ENCODE results near the gene RASGRP2. TPM values are rescaled to one million over a fixed set of nuclear protein-coding genes. Genes with fewer than 3 reads are reported as not detected.

RASGRP2 gene
- total and polyA plus RNA-seq, 2 donors (not counting 3 experiments of a cell fraction or from before 2014, with no cell fraction given) = 1.2 to 2.3 TPM

DNA sequence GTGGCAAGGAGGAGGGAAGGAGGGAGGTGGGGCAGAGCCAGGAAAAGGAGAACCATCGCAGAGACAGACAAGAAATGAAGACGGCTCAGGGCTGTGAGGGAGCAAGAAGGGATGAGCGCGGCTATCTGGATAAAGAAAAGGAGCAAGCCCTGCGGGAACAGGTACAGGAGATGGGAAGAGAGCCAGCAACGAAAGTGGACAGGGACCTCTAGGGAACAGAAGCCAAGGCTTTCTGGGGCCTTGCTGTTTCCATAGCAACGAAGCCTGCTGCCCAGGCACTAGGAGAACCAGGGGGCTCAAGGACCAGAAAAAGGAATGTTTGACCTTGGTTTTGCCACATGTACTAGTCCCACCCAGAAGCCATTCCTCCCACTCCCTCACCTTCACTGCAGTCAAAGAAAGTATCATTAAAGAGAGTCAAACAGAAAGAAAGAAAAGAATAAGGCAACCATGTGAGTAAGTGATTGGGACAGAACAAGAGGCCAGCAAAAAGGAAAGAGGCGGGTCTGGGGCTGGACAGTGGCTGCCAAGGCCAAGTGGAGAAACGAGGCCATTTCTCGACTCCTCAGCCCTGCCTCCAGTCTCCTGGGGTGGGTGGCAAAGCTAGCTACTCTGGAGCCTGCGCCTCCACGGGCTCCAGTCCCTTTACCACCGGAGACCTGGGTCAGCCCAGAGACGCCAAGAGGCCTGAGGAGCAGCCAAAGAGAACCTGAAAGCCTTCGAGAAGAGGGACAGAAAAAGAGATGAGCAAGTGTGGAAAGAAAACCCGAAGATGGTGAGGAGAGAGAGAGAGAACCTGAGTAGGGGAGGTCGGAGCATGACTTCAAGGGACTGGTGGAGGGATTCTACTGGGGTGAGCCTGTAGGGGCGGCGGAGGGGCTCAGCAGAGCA is 56.1 kb downstream of the RASGRP2 start:
- ChIA-PET CTCF (interaction anchor here (0.7 to 2.1 kb wide), 28 partner anchors 8 to 333 kb away, joined by 3 to 31 read pairs (median 8); partner anchors contain the start of genes NRXN2 and RASGRP2), POLR2A (no interaction called here)
- TF ChIP-seq FOS (IDR thresholded peaks at IDR 0.05; ENCODE audit: borderline replicate concordance, insufficient read depth, low read length) (no peak), GATA2 (IDR thresholded peaks at IDR 0.05; ENCODE audit: insufficient read depth, insufficient read length, low read depth, low read length) (no peak), EZH2 (IDR thresholded peaks at IDR 0.05; ENCODE audit: borderline replicate concordance, low read depth, low read length, severe bottlenecking) (no peak), MYC (IDR thresholded peaks at IDR 0.05; ENCODE audit: low read depth, low read length) (no peak), JUN (IDR thresholded peaks at IDR 0.05; ENCODE audit: borderline replicate concordance, insufficient read depth, insufficient read length, low read depth) (no peak), POLR2A (IDR thresholded peaks at IDR 0.05; ENCODE audit: low read depth, low read length) (no peak), MAX (IDR thresholded peaks at IDR 0.05; ENCODE audit: insufficient read depth, insufficient read length) (no peak), POLR2AphosphoS5 (IDR thresholded peaks at IDR 0.05; ENCODE audit: insufficient read depth, low read depth, low read length) (no peak)
- TF ChIP-seq, protein P1, sequence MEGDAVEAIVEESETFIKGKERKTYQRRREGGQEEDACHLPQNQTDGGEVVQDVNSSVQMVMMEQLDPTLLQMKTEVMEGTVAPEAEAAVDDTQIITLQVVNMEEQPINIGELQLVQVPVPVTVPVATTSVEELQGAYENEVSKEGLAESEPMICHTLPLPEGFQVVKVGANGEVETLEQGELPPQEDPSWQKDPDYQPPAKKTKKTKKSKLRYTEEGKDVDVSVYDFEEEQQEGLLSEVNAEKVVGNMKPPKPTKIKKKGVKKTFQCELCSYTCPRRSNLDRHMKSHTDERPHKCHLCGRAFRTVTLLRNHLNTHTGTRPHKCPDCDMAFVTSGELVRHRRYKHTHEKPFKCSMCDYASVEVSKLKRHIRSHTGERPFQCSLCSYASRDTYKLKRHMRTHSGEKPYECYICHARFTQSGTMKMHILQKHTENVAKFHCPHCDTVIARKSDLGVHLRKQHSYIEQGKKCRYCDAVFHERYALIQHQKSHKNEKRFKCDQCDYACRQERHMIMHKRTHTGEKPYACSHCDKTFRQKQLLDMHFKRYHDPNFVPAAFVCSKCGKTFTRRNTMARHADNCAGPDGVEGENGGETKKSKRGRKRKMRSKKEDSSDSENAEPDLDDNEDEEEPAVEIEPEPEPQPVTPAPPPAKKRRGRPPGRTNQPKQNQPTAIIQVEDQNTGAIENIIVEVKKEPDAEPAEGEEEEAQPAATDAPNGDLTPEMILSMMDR (IDR thresholded peaks at IDR 0.05; ENCODE audit: extremely low read depth in 1 of 2, insufficient read depth in 1 of 2, low read depth in 1 of 2, low read length in 2 of 2) = no peak
- no TSS peak for BruUV-seq (replicated peaks)
- Histone ChIP-seq H3K4me2 (ENCODE audit: insufficient read depth, low read length) (no peak overlapping the region), H3K79me2 (ENCODE audit: control insufficient read depth, insufficient read depth, low read length) (no peaks in the 10 kb centered on the region), H3K9me3 (replicated peaks; ENCODE audit: control insufficient read depth, insufficient read depth, low read length) (no peaks in the 10 kb centered on the region), H3K27ac (ENCODE audit: insufficient read depth, low read depth, low read length) (no peak overlapping the region), H3K36me3 (ENCODE audit: control insufficient read depth in 2 of 2, extremely low read depth in 1 of 2, insufficient read depth in 2 of 2, low read length in 2 of 2) (no peaks in the 10 kb centered on the region), H2AFZ (ENCODE audit: low read depth, low read length) (no peak overlapping the region), H3K4me1 (ENCODE audit: control insufficient read depth, extremely low read depth, insufficient read depth, low read length) (no peaks in the 10 kb centered on the region), H3K27me3 (ENCODE audit: control insufficient read depth in 2 of 2, insufficient read depth in 2 of 2, low read length in 2 of 2) (peaks cover 4 to 15% of the 10 kb centered on the region in 2 experiments), H3K9ac (replicated peaks; ENCODE audit: extremely low read depth, insufficient read depth, low read length) (no peak overlapping the region), H3K4me3 (replicated peaks in 1 of 3; ENCODE audit: insufficient read depth in 1 of 3, low read depth in 1 of 3, low read length in 3 of 3) (no peak overlapping the region), H3K9me1 (replicated peaks; ENCODE audit: control insufficient read depth, extremely low read depth, insufficient read depth, low read length) (no peaks in the 10 kb centered on the region), H4K20me1 (replicated peaks; ENCODE audit: control insufficient read depth, extremely low read depth, insufficient read depth, low read length) (no peaks in the 10 kb centered on the region)
- intact Hi-C loops (cut with micrococcal nuclease) (loop anchor here (1.0 kb wide), 2 partner anchors 35 to 54 kb away; partner anchors contain the start of gene NRXN2), dilution Hi-C loops (cut with MboI; ENCODE audit: extremely low pct_ligation_motif_present, low sequenced_read_pairs) (no loop called here)
- DNase-seq (ENCODE audit: low read depth, low spot score) (no peak), FAIRE-seq (no peak)
